Measurements from ENCODE around the gene FOXK1.

FOXK1 gene

GRCh38 chr7:4775250-4775847 is 93.3 kb downstream of the FOXK1 start, which contains the start of gene AP5Z1:
AP5Z1 (plus strand) TSS chr7:4775623; CDS start chr7:4775716, 93 bp downstream.
- in situ Hi-C loops (cut with HindIII; ENCODE audit: low pct_unique_long_range_greater_than_20kb, low sequenced_read_pairs), result no loop called here
- DNase-seq (ENCODE audit: low read depth in 1 of 2, low spot score in 1 of 2), result peak; percentile 97 to 100
- TF ChIP-seq JUND (IDR thresholded peaks at IDR 0.05; ENCODE audit: low read depth), result no peak

DNA sequence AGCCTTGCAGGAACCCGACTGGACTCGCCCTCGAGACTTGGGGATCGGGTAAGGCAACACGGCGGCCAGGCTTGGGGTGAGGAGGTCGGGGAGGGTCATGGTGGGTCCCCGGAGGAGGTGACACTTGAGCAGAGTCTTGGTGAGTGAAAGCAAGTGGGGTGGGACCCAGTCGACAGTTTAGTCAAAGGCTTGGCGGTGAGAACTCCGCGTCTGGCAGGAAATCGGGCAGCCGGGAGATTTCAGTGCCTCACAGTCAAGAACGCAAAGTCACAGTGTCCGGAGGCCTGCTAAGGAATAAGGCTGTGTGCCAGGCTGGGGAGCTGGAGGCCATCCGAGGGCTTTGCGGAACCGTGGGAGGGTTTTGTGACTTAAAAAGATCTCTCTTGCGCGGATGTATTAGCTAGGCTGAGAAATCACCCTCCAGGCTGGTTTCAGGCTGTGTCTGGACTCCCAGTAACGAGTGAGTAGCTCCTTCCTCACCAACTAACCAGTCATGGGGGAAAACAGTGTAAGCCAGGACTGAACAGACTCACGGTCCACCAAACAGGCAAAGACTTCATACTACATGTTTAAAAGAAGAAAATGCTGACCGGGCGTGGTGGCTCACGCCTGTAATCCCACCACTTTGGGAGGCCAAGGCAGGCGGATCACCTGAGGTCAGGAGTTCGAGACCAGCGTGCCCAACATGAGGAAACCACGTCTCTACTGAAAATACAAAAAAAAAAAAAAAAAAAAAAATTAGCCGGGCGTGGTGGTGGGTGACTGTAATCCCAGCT is 93.9 kb downstream of the FOXK1 start:
- peak; percentile 50 to 57 for DNase-seq (ENCODE audit: low read depth in 1 of 2, low spot score in 1 of 2)
- no peak for TF ChIP-seq JUND (IDR thresholded peaks at IDR 0.05; ENCODE audit: low read depth)
- in situ Hi-C loops (cut with HindIII; ENCODE audit: low pct_unique_long_range_greater_than_20kb, low sequenced_read_pairs), result no loop called here

DNA sequence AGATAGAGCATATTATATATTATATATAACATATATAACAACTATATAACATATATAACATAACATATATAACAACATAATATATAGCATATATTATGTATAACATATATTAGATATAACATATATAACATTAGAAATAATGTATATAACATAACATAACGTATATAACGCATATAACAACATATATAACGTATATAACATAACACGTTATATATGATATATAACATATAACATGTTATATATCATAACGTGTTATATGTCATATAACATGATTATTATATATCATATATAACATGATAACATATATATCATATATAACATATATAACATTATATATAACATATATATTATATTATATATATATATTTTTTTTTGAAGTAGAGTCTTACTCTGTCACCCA is 97.0 kb downstream of the FOXK1 start:
- no peak for DNase-seq (ENCODE audit: low read depth in 1 of 2, low spot score in 1 of 2)
- TF ChIP-seq JUND (IDR thresholded peaks at IDR 0.05; ENCODE audit: low read depth), result no peak
- in situ Hi-C loops (cut with HindIII; ENCODE audit: low pct_unique_long_range_greater_than_20kb, low sequenced_read_pairs), result no loop called here

DNA sequence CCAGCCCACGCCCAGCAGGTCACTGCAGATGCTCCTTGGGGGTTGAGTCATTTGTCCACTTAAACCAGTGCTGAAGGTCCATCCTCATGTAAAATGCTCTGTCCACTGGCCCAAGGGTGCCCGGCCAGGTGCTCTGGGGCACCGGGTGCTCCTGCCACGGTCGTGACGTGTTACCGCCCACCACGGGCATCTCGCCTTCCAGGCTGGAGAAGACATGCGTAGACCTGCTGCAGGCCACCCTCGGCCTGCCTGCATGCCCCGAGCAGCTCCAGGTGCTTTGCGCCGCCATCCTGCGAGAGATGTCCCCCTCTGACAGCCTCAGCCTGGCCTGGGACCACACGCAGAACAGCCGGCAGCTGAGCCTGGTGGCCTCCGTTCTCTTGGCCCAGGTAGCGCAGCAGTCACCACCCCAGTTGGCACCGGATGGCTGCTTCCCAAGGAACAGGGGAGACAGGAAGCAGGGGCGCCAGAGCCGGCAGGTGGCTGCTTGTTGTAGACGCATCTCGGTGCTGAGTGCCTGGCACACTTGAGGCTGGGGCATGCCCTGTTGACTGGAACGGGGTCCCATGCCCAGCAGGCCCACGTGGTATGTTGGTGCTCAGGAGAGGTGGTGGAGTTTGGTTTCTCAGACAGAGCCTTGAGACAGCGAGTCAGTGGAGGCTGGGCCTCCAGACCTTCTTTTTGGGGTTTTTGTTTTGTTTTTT is 99.4 kb downstream of the FOXK1 start:
- in situ Hi-C loops (cut with HindIII; ENCODE audit: low pct_unique_long_range_greater_than_20kb, low sequenced_read_pairs), result no loop called here
- TF ChIP-seq JUND (IDR thresholded peaks at IDR 0.05; ENCODE audit: low read depth), result no peak
- no peak for DNase-seq (ENCODE audit: low read depth in 1 of 2, low spot score in 1 of 2)

DNA sequence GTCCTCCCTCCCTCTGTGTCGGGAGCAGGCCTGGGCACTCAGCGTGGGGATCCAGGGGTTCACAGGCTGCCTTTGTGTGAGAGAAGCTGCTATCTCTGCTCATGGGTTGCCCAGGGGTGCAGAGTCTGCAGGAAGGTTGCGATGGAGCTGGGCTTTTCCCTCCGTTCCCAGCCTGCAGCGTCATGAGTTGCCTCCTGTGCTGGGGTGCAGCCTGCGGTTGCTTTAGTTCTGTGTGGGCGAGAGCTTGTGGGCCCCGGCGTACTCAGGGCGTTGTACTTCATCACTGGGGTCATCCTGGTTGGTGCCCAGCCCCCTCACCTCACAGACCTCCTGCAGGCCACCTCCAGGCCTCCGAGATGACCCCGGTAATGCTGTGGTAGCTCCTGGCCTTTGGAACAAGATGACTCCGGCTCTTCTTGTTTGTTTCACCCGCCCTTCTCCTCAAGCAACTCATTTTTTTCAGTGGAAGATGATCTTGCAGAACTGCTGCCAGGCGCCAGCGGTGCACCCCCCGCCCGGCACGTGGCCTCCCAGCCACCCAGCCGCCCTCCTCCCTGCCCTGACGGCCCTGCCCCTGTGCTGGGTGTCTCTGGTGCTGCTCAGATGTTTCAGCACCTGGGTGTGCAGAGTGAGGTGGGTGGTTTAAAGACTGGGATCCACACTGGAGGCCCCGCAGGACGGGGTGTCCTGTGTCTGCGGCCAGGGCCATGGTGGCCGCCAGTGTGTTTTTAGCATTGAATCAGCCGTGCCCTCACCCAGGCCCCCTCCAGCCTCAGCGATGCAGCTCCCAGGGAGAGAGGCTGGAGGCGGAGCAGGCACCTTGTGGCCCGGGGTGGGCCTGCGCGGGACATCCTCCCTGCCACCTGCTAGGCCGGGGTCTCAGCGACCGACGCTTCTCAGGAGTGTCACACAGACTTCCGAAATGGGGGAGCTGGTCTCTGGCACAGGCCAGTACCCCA is 100.5 kb downstream of the FOXK1 start:
- no peak for TF ChIP-seq JUND (IDR thresholded peaks at IDR 0.05; ENCODE audit: low read depth)
- in situ Hi-C loops (cut with HindIII; ENCODE audit: low pct_unique_long_range_greater_than_20kb, low sequenced_read_pairs), result no loop called here

GRCh38 chr7:4783292-4783652 is 101.2 kb downstream of the FOXK1 start:
- in situ Hi-C loops (cut with HindIII; ENCODE audit: low pct_unique_long_range_greater_than_20kb, low sequenced_read_pairs), result no loop called here
- no peak for TF ChIP-seq JUND (IDR thresholded peaks at IDR 0.05; ENCODE audit: low read depth)
- no peak for DNase-seq (ENCODE audit: low read depth in 1 of 2, low spot score in 1 of 2)

More for the DNA sequence above, 100.5 kb downstream of the FOXK1 start:
- DNase-seq (ENCODE audit: low read depth in 1 of 2, low spot score in 1 of 2), result no peak

DNA sequence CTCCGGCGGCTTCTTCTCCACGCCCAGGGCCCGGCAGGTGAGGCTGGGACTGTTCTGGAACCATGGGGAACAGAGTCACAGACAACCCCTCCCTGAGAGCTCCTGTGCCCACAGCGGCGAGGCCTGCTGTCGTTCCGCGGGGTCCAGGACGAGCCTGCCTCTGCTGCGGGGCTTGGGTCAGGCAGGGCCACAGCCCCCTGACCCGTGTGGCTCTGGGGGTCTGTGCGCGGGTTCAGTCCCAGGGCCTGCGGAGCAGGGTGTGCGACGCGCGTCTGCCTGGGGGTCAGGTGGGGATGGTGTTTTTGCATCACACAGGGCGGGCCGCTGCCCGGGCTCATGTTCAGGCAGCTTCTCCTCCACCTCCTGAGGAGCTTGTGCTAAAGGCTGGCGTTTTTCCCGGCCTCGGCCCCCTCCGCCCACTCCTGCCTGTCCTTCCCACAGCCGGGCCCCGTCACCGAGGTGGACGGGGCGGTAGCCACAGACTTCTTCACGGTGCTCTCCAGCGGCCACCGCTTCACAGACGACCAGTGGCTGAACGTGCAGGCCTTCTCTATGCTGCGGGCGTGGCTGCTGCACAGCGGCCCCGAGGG is 101.8 kb downstream of the FOXK1 start:
- no peak for DNase-seq (ENCODE audit: low read depth in 1 of 2, low spot score in 1 of 2)
- TF ChIP-seq JUND (IDR thresholded peaks at IDR 0.05; ENCODE audit: low read depth), result no peak
- in situ Hi-C loops (cut with HindIII; ENCODE audit: low pct_unique_long_range_greater_than_20kb, low sequenced_read_pairs), result no loop called here

GRCh38 chr7:4784799-4785198 is 102.7 kb downstream of the FOXK1 start:
- no peak for DNase-seq (ENCODE audit: low read depth in 1 of 2, low spot score in 1 of 2)
- in situ Hi-C loops (cut with HindIII; ENCODE audit: low pct_unique_long_range_greater_than_20kb, low sequenced_read_pairs), result no loop called here
- no peak for TF ChIP-seq JUND (IDR thresholded peaks at IDR 0.05; ENCODE audit: low read depth)

DNA sequence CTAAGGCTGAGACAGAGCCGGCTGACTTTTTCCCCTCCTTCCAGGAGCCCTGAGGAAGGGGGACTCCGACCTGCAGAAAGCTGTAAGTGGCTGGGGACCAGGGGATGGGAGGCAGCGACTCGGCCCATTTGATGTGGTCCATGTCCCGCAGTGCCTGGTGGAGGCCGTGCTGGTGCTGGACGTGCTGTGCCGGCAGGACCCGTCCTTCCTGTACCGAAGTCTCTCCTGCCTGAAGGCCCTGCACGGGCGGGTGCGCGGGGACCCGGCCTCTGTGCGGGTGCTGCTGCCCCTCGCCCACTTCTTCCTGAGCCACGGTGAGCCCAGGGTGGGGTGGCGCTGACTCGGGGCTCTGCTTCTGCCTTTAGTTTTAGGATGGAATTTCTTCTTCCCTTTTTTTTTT is 103.3 kb downstream of the FOXK1 start:
- DNase-seq (ENCODE audit: low read depth in 1 of 2, low spot score in 1 of 2), result no peak
- in situ Hi-C loops (cut with HindIII; ENCODE audit: low pct_unique_long_range_greater_than_20kb, low sequenced_read_pairs), result no loop called here
- no peak for TF ChIP-seq JUND (IDR thresholded peaks at IDR 0.05; ENCODE audit: low read depth)

- no peak for TF ChIP-seq JUND (IDR thresholded peaks at IDR 0.05; ENCODE audit: low read depth)
- no peak for DNase-seq (ENCODE audit: low read depth in 1 of 2, low spot score in 1 of 2)
- in situ Hi-C loops (cut with HindIII; ENCODE audit: low pct_unique_long_range_greater_than_20kb, low sequenced_read_pairs), result no loop called here
These were observed 103.9 kb downstream of the FOXK1 start for GRCh38 chr7:4786015-4786414.

GRCh38 chr7:4787541-4787940 is 105.4 kb downstream of the FOXK1 start:
- TF ChIP-seq JUND (IDR thresholded peaks at IDR 0.05; ENCODE audit: low read depth), result no peak
- in situ Hi-C loops (cut with HindIII; ENCODE audit: low pct_unique_long_range_greater_than_20kb, low sequenced_read_pairs), result no loop called here
- DNase-seq (ENCODE audit: low read depth in 1 of 2, low spot score in 1 of 2), result no peak
